Measurements from ENCODE around the gene TP53I11. TPM values are rescaled to one million over a fixed set of nuclear protein-coding genes. Genes with fewer than 3 reads are reported as not detected.

Gene TP53I11, protein sequence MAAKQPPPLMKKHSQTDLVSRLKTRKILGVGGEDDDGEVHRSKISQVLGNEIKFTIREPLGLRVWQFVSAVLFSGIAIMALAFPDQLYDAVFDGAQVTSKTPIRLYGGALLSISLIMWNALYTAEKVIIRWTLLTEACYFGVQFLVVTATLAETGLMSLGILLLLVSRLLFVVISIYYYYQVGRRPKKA
- 38.5 to 50.6 TPM (median 42.9 TPM) in 5 replicates for total RNA-seq (2022; extraction: Qiagen RNA extraction; ENCODE audit: low read depth)

DNA sequence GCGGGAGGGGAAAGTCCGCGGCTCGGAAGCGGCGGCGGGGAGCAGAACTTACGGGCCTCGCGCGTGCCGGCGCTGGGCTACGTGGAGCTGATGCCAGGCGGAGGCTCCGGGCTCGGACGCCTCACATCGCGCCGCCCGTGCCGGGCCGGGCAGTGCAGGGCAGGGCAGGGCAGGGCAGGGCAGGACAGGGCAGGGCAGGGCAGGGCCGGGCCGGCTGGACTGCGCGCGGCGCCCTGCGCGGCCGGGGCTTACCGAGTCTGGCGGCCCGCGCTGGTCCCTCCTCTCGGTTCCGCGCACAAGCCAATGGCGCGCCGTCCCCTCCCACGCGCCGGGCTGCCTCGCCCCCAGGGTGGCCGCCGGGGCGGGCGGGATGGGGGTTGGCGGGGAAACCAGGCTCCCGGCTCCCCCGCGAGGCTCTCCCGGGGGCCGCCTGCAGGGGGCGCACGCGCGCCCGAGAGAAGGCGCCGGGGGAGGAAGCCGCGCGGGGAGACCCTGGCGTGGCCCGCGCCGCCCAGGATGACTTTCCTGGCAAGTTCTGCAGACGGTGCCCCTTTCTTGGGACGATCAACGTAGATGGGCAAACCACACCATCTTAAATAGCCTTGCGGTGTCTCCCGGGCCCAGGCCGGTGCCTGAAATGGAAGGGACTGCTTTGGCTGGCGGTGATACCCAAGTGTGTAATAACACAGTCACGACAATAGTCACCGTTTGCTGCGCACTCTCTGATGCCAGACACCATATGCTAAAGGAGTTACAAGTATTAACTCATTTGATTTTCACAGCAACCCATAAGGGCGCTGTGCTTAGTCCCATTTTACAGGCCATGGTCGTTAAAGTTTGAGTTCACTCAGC lies at the start of gene TP53I11:
TSS of gene TP53I11 (minus strand) at position 259 of the 852 bp plus-strand sequence. CDS start 12,548 bp downstream, outside the sequence.

Other genes starting within 250 kb of the TP53I11 start
- 1.9 to 2.8 TPM (median 2.4 TPM) in 5 replicates for gene TSPAN18, start 223.9 kb downstream of the TP53I11 start, total RNA-seq (2022; extraction: Qiagen RNA extraction; ENCODE audit: low read depth)
- gene PRDM11, start 195.8 kb upstream of the TP53I11 start, total RNA-seq (2022; extraction: Qiagen RNA extraction; ENCODE audit: low read depth): 6.9 to 8.3 TPM (median 7.4 TPM) in 5 replicates

Data from A549 treated with CpdA at 1 μM for 4 hours (cell line).